GM23248 (cell line): ENCODE results near the gene PGGHG. TPM values are rescaled to one million over a fixed set of nuclear protein-coding genes. Genes with fewer than 3 reads are reported as not detected.
A peak's percentile ranks its signal among the peaks of the same experiment; 100 is the strongest.

Experiments used
- DNase-seq: peaks from one replicate; pipeline ENCODE4 v3.0.0-alpha.2; 2015
- H2AFZ ChIP-seq: fragments of 200-600 bp; sonication (generic); 2 replicates; pipeline ENCODE4 v1.6.1; 2016; ENCODE audit warnings: antibody characterized with exemption
- H3F3A ChIP-seq: fragments of 200-600 bp; sonication (generic); 2 replicates; pipeline ENCODE4 v1.6.1; 2016; ENCODE audit warnings: mild to moderate bottlenecking, antibody characterized with exemption, mixed run types; ENCODE audit not compliant: insufficient read depth
- H3K27ac ChIP-seq: fragments of 200-600 bp; sonication (generic); 2 replicates; pipeline ENCODE4 v1.5.1; 2016; ENCODE audit warnings: mild to moderate bottlenecking
- H3K27me3 ChIP-seq: fragments of 200-600 bp; sonication (generic); replicated peaks from 2 replicates; pipeline ENCODE4 v1.6.1; 2016; ENCODE audit warnings: mild to moderate bottlenecking; ENCODE audit not compliant: insufficient read depth
- H3K36me3 ChIP-seq: fragments of 200-600 bp; sonication (generic); 2 replicates; pipeline ENCODE4 v1.6.1; 2016; ENCODE audit warnings: low read depth, mild to moderate bottlenecking
- H3K4me1 ChIP-seq: fragments of 200-600 bp; sonication (generic); 2 replicates; pipeline ENCODE4 v1.6.1; 2016; ENCODE audit warnings: mild to moderate bottlenecking; ENCODE audit not compliant: insufficient read depth
- H3K4me2 ChIP-seq: fragments of 200-600 bp; sonication (generic); one replicate; pipeline ENCODE4 v1.6.1; 2016; ENCODE audit warnings: mild to moderate bottlenecking; ENCODE audit not compliant: unreplicated experiment
- H3K4me3 ChIP-seq: fragments of 200-600 bp; sonication (generic); 2 replicates; pipeline ENCODE4 v1.5.1; 2016; ENCODE audit warnings: mild to moderate bottlenecking
- H3K79me2 ChIP-seq: fragments of 200-600 bp; sonication (generic); 2 replicates; pipeline ENCODE4 v1.6.1; 2016; ENCODE audit warnings: mild to moderate bottlenecking; ENCODE audit not compliant: insufficient read depth
- H3K9ac ChIP-seq: fragments of 200-600 bp; sonication (generic); 2 replicates; pipeline ENCODE4 v1.6.1; 2016; ENCODE audit warnings: mild to moderate bottlenecking
- H3K9me2 ChIP-seq: fragments of 200-600 bp; sonication (generic); 2 replicates; pipeline ENCODE4 v1.6.1; 2016; ENCODE audit warnings: mixed run types, mild to moderate bottlenecking, moderate library complexity; ENCODE audit not compliant: insufficient read depth
- H3K9me3 ChIP-seq: fragments of 200-600 bp; sonication (generic); one replicate; pipeline ENCODE4 v1.6.1; 2017; ENCODE audit warnings: low read depth
- H4K20me1 ChIP-seq: fragments of 200-600 bp; sonication (generic); 2 replicates; pipeline ENCODE4 v1.6.0; 2016; ENCODE audit not compliant: insufficient read depth
- EZH2 ChIP-seq: fragments of 200-600 bp; sonication (generic); IDR thresholded peaks from 2 replicates; pipeline ENCODE4 v1.6.1; 2018; ENCODE audit warnings: antibody characterized with exemption, mild to moderate bottlenecking; ENCODE audit not compliant: insufficient read depth, poor library complexity, severe bottlenecking
- EZH2phosphoT487 ChIP-seq: fragments of 200-600 bp; sonication (generic); IDR thresholded peaks from 2 replicates; pipeline ENCODE4 v1.6.1; 2018; ENCODE audit warnings: antibody characterized with exemption, moderate library complexity, mild to moderate bottlenecking, low read depth; ENCODE audit not compliant: insufficient read depth
- WGBS, 2 experiments: methylation state at CpG; one replicate each; pipeline ENCODE4 v1.1.6; 2015 to 2017; ENCODE audit warnings: low lambda C conversion rate in 2 of 2, low coverage in 1 of 2; ENCODE audit errors: missing lambda C conversion rate in 2 of 2; 5-methylcytosine and 5-hydroxymethylcytosine counted together
- in situ Hi-C: fragments of 300-500 bp; cut with MboI; formaldehyde crosslinking; loops from 2 replicates; pipeline ENCODE4 v1.15.0; 2020
- polyA plus RNA-seq: library from polyadenylated mRNA; unstranded; fragments of >200 nt; fragmentation: Nextera tagmentation; extraction: Ambion mirVana; gene quantifications from 2 replicates; pipeline ENCODE4 v1.2.1, GENCODE V29; 2016
- total RNA-seq: library from RNA; depleted of rRNA; stranded (reverse); fragments of >200 nt; shearing (Covaris generic); gene quantifications from 2 replicates; pipeline ENCODE4 v1.2.3, GENCODE V29; 2014

PGGHG gene
- total and polyA plus RNA-seq, 2 experiments from 2014 or later, result 4.6 to 14.2 TPM

DNA sequence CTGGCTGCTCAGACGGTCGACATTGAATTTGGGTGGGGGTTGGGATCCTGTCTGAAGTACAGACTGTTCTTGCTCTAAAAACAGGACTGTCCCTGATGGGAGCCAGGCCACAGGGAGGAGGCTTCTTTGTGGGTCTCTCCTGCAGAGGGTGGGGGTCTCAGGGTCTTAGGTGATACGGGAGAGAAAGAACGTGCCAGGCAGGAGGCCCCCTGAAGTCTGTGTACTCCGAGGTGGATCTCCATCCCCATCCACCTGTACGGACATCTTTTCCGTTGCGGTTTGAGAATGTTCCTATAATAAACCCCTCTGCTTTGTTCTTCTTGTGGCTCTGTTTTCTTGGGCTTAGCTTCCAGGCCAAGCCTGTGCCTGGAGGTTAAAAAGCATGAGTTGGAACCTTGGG is 36.3 kb upstream of the PGGHG start:
- H3K9ac ChIP-seq, result no peak overlapping the region
- H3K27ac ChIP-seq, result no peak overlapping the region
- in situ Hi-C loops, result no loop called here
- TF ChIP-seq EZH2phosphoT487 (no peak), EZH2 (no peak)
- H3K9me2 ChIP-seq, result no peaks in the 10 kb centered on the region
- no peaks in the 10 kb centered on the region for H3K9me3 ChIP-seq
- no peak overlapping the region for H3K4me2 ChIP-seq
- H2AFZ ChIP-seq, result no peak overlapping the region
- no peaks in the 10 kb centered on the region for H3K79me2 ChIP-seq
- no peaks in the 10 kb centered on the region for H3K4me1 ChIP-seq
- H3F3A ChIP-seq, result peaks cover 13% of the 10 kb centered on the region; the same call in 1 of the 2 replicates
- 84 to 94% methylated on average over 8 of the region's 8 CpGs for WGBS, 2 experiments
- no peak for DNase-seq
- no peaks in the 10 kb centered on the region for H4K20me1 ChIP-seq
- H3K4me3 ChIP-seq, result no peak overlapping the region
- peaks cover 24% of the 10 kb centered on the region for H3K36me3 ChIP-seq
- H3K27me3 ChIP-seq, result no peaks in the 10 kb centered on the region

- Histone ChIP-seq H3K4me2 (no peak overlapping the region), H3K4me1 (no peaks in the 10 kb centered on the region), H3F3A (peaks cover 13% of the 10 kb centered on the region; the same call in 1 of the 2 replicates), H3K9me3 (no peaks in the 10 kb centered on the region), H3K9ac (no peak overlapping the region), H3K36me3 (peaks cover 21% of the 10 kb centered on the region), H2AFZ (no peak overlapping the region), H3K4me3 (no peak overlapping the region), H3K79me2 (no peaks in the 10 kb centered on the region), H3K27me3 (no peaks in the 10 kb centered on the region), H4K20me1 (no peaks in the 10 kb centered on the region), H3K27ac (no peak overlapping the region), H3K9me2 (no peaks in the 10 kb centered on the region)
- no peak for TF ChIP-seq EZH2phosphoT487
- TF ChIP-seq EZH2, result no peak
- DNase-seq, result no peak
- in situ Hi-C loops, result no loop called here
- 71 to 75% methylated on average over 13 of the region's 13 CpGs for WGBS, 2 experiments
Measured at GRCh38 chr11:253160-253885, 35.6 kb upstream of the PGGHG start.

GRCh38 chr11:253886-254270 is 35.0 kb upstream of the PGGHG start:
- Histone ChIP-seq H3K9ac (no peak overlapping the region), H3K27me3 (no peaks in the 10 kb centered on the region), H3K4me3 (no peak overlapping the region), H3K4me2 (no peak overlapping the region), H3K9me2 (no peaks in the 10 kb centered on the region), H3F3A (peaks cover 13% of the 10 kb centered on the region; the same call in 1 of the 2 replicates), H3K36me3 (peaks cover 15% of the 10 kb centered on the region), H4K20me1 (no peaks in the 10 kb centered on the region), H3K9me3 (no peaks in the 10 kb centered on the region), H3K4me1 (no peaks in the 10 kb centered on the region), H3K27ac (no peak overlapping the region), H3K79me2 (no peaks in the 10 kb centered on the region), H2AFZ (no peak overlapping the region)
- in situ Hi-C loops, result no loop called here
- DNase-seq, result no peak
- WGBS, 2 experiments, result 96 to 100% methylated on average over 5 of the region's 5 CpGs
- TF ChIP-seq EZH2 (no peak), EZH2phosphoT487 (no peak)

- TF ChIP-seq EZH2 (no peak), EZH2phosphoT487 (no peak)
- in situ Hi-C loops, result no loop called here
- H3F3A ChIP-seq, result peaks cover 13% of the 10 kb centered on the region; the same call in 1 of the 2 replicates
- no peaks in the 10 kb centered on the region for H3K9me2 ChIP-seq
- no peak overlapping the region for H2AFZ ChIP-seq
- no peaks in the 10 kb centered on the region for H3K79me2 ChIP-seq
- H3K4me1 ChIP-seq, result no peaks in the 10 kb centered on the region
- no peaks in the 10 kb centered on the region for H3K27me3 ChIP-seq
- H3K4me3 ChIP-seq, result no peak overlapping the region
- no peaks in the 10 kb centered on the region for H4K20me1 ChIP-seq
- no peaks in the 10 kb centered on the region for H3K9me3 ChIP-seq
- 55 to 61% methylated on average over 3 of the region's 3 CpGs for WGBS, 2 experiments
- peaks cover 11% of the 10 kb centered on the region; the same call in 1 of the 2 replicates for H3K36me3 ChIP-seq
- no peak overlapping the region for H3K27ac ChIP-seq
- no peak overlapping the region for H3K9ac ChIP-seq
- peak; percentile 28 for DNase-seq
- H3K4me2 ChIP-seq, result no peak overlapping the region
Measured at GRCh38 chr11:255176-255575, 33.8 kb upstream of the PGGHG start.
